CD4-positive, alpha-beta T cell (primary cell): ENCODE results near the gene OR8B8. TPM values are rescaled to one million over a fixed set of nuclear protein-coding genes. Genes with fewer than 3 reads are reported as not detected.

Experiments used
- ATAC-seq: fragments of 200-7000 bp; cut with Tn5 transposase; one replicate; pipeline ENCODE4 v1.10.0; 2022; ENCODE audit warnings: mild to moderate bottlenecking; ENCODE audit not compliant: poor library complexity
- CTCF ChIA-PET: fragments of 350-600 bp; sonication (Branson Sonifier 250); formaldehyde crosslinking; loops from one replicate; lab custom pipeline; 2021; ENCODE audit warnings: antibody characterized with exemption, inconsistent platforms; lab: Charles Lee
- POLR2A ChIA-PET: fragments of 350-600 bp; sonication (Branson Sonifier 250); formaldehyde crosslinking; loops from one replicate; lab custom pipeline; 2021; ENCODE audit warnings: antibody characterized with exemption, inconsistent platforms; lab: Charles Lee
- DNase-seq, 14 experiments: peaks; one replicate each; pipeline ENCODE4 v3.0.0-alpha.2; 2013 to 2020; ENCODE audit warnings: mixed read lengths in 2 of 14
- H3K27ac ChIP-seq, 2 donors: one replicate each; pipeline versions ENCODE4 v1.5.1 to v1.7.0; 2013; ENCODE audit warnings: low read length in 2 of 2, low read depth in 1 of 2, mild to moderate bottlenecking in 1 of 2
- H3K27me3 ChIP-seq, 2 experiments: 1 replicate in 1 of 2; 2 replicates in 1 of 2; pipeline versions ENCODE4 v1.6.1 to v1.7.0; 2013; ENCODE audit warnings: low read length in 2 of 2, control low read depth in 1 of 2, mild to moderate bottlenecking in 1 of 2, moderate library complexity in 1 of 2; ENCODE audit not compliant: insufficient read depth in 2 of 2, control insufficient read depth in 1 of 2
- H3K36me3 ChIP-seq: one replicate; pipeline ENCODE4 v1.6.1; 2013; ENCODE audit warnings: low read length, control low read depth; ENCODE audit not compliant: insufficient read depth
- H3K4me1 ChIP-seq: one replicate; pipeline ENCODE4 v1.6.1; 2013; ENCODE audit warnings: low read length, control low read depth; ENCODE audit not compliant: insufficient read depth
- H3K4me3 ChIP-seq: one replicate; pipeline ENCODE4 v1.5.1; 2013; ENCODE audit warnings: mild to moderate bottlenecking, low read length, moderate library complexity
- H3K9me3 ChIP-seq, 2 experiments: 1 replicate in 1 of 2; 2 replicates in 1 of 2; pipeline versions ENCODE4 v1.6.1 to v1.7.0; 2013; ENCODE audit warnings: low read length in 2 of 2, mild to moderate bottlenecking in 2 of 2, control low read depth in 1 of 2, moderate library complexity in 1 of 2; ENCODE audit not compliant: control insufficient read depth in 1 of 2, insufficient read depth in 1 of 2
- H3K27ac Mint-ChIP-seq: one replicate; pipeline ENCODE4 v1.8.0; 2020; ENCODE audit warnings: mixed read lengths
- H3K27me3 Mint-ChIP-seq: one replicate; pipeline ENCODE4 v1.8.0; 2021; ENCODE audit warnings: mixed read lengths
- H3K36me3 Mint-ChIP-seq: one replicate; pipeline ENCODE4 v1.8.0; 2021; ENCODE audit warnings: low read depth, mixed read lengths
- H3K4me1 Mint-ChIP-seq: one replicate; pipeline ENCODE4 v1.8.0; 2021; ENCODE audit warnings: low read depth, mixed read lengths
- H3K4me3 Mint-ChIP-seq: one replicate; pipeline ENCODE4 v1.8.0; 2020; ENCODE audit warnings: mild to moderate bottlenecking, mixed read lengths
- H3K9me3 Mint-ChIP-seq: one replicate; pipeline ENCODE4 v1.8.0; 2020; ENCODE audit warnings: mixed read lengths
- CTCF ChIP-seq: fragments of 200-600 bp; IDR thresholded peaks from one replicate; pipeline ENCODE4 v1.8.0; 2022; ENCODE audit warnings: antibody characterized with exemption, mild to moderate bottlenecking
- intact Hi-C, 2 experiments: fragments of 100-400 bp; cut with DNase I in 1 of 2; cut with micrococcal nuclease in 1 of 2; formaldehyde crosslinking; loops; one replicate each; pipeline versions ENCODE4 v1.15.1 to v1.9.0; 2023 to 2025; cut with DNase I, micrococcal nuclease
- total RNA-seq, 174 experiments: library from RNA in 2 of 174; stranded (reverse) in 2 of 174; gene quantifications; one replicate each; pipeline ENCODE4 v1.2.3 and lab custom pipeline; 2021 to 2026

OR8B8 gene
- total RNA-seq, 2 experiments from 2014 or later: not detected

- H3K27me3 Mint-ChIP-seq: peaks cover 27% of the 10 kb centered on the region
- POLR2A ChIA-PET: no interaction called here
- TF ChIP-seq CTCF: no peak
These were observed 24.5 kb downstream of the OR8B8 start for GRCh38 chr11:124421043-124421442.

GRCh38 chr11:124415356-124415923 lies 30.1 kb downstream of the OR8B8 start:
- H3K36me3 ChIP-seq: no peaks in the 10 kb centered on the region
- H3K27ac ChIP-seq: no peak overlapping the region
- Mint-ChIP-seq H3K4me1 (no peaks in the 10 kb centered on the region), H3K27me3 (peaks cover 33% of the 10 kb centered on the region), H3K9me3 (no peaks in the 10 kb centered on the region), H3K36me3 (no peaks in the 10 kb centered on the region), H3K27ac (no peak overlapping the region), H3K4me3 (no peak overlapping the region)
- no peak overlapping the region for H3K4me3 ChIP-seq
- peaks cover 0 to 17% of the 10 kb centered on the region in 2 experiments for H3K27me3 ChIP-seq
- H3K9me3 ChIP-seq: no peaks in the 10 kb centered on the region
- intact Hi-C loops: loop anchor here (2.0 to 10.0 kb wide), 3 partner anchors 171 to 421 kb away; no protein-coding TSS in a partner anchor
- POLR2A ChIA-PET: no interaction called here
- peak; percentile 32 for ATAC-seq
- TF ChIP-seq CTCF: peak; percentile 70
- peak in 3 of 14 experiments; percentile 13 to 49 (median 23) for DNase-seq
- CTCF ChIA-PET: no interaction called here
- H3K4me1 ChIP-seq: no peaks in the 10 kb centered on the region

More at GRCh38 chr11:124421043-124421442, 24.5 kb downstream of the OR8B8 start:
- no peak overlapping the region for H3K4me3 Mint-ChIP-seq
- peaks cover 0 to 4% of the 10 kb centered on the region in 2 experiments for H3K27me3 ChIP-seq
- intact Hi-C loops: no loop called here
- no peaks in the 10 kb centered on the region for H3K36me3 ChIP-seq
- no peaks in the 10 kb centered on the region for H3K4me1 Mint-ChIP-seq
- CTCF ChIA-PET: no interaction called here
- H3K9me3 ChIP-seq: no peaks in the 10 kb centered on the region
- H3K36me3 Mint-ChIP-seq: no peaks in the 10 kb centered on the region
- H3K4me3 ChIP-seq: no peak overlapping the region
- no peaks in the 10 kb centered on the region for H3K4me1 ChIP-seq
- ATAC-seq (no peak), DNase-seq (no peak)
- no peaks in the 10 kb centered on the region for H3K9me3 Mint-ChIP-seq
- H3K27ac Mint-ChIP-seq: no peak overlapping the region
- H3K27ac ChIP-seq: no peak overlapping the region

- Histone ChIP-seq H3K27me3 (peaks cover 0 to 14% of the 10 kb centered on the region in 2 experiments), H3K27ac (no peak overlapping the region), H3K4me3 (no peak overlapping the region), H3K36me3 (no peaks in the 10 kb centered on the region), H3K4me1 (no peaks in the 10 kb centered on the region), H3K9me3 (no peaks in the 10 kb centered on the region)
- H3K27me3 Mint-ChIP-seq: peaks cover 52% of the 10 kb centered on the region
- no peak overlapping the region for H3K27ac Mint-ChIP-seq
- no peaks in the 10 kb centered on the region for H3K9me3 Mint-ChIP-seq
- no peaks in the 10 kb centered on the region for H3K4me1 Mint-ChIP-seq
- intact Hi-C loops: loop anchor here in 1 of 2 experiments (10.0 kb wide), 1 partner anchor 425 kb away; no protein-coding TSS in a partner anchor
- H3K4me3 Mint-ChIP-seq: no peak overlapping the region
- no peaks in the 10 kb centered on the region for H3K36me3 Mint-ChIP-seq
- ATAC-seq (no peak), DNase-seq (no peak)
- TF ChIP-seq CTCF: no peak
- ChIA-PET CTCF (no interaction called here), POLR2A (no interaction called here)
These were observed 35.6 kb downstream of the OR8B8 start for GRCh38 chr11:124409906-124410305.
